WERI-Rb-1 (cell line): ENCODE data around the gene FARP2.

ENCODE experiments used
- DNase-seq: peaks from one replicate; pipeline ENCODE4 v3.0.0-alpha.2; 2020
- H3K27ac ChIP-seq: fragments of 250-450 bp; sonication (Bioruptor Pico); 2 replicates; pipeline ENCODE4 v1.5.1; 2020; ENCODE audit warnings: mild to moderate bottlenecking, moderate library complexity
- H3K27me3 ChIP-seq: fragments of 250-450 bp; sonication (Bioruptor Pico); 2 replicates; pipeline ENCODE4 v1.5.1; 2021; ENCODE audit warnings: mild to moderate bottlenecking, low read depth, moderate library complexity; ENCODE audit not compliant: insufficient read depth, severe bottlenecking
- H3K36me3 ChIP-seq: fragments of 250-450 bp; sonication (Bioruptor Pico); 2 replicates; pipeline ENCODE4 v1.5.1; 2020; ENCODE audit warnings: mild to moderate bottlenecking, moderate library complexity
- H3K4me3 ChIP-seq: 2 replicates; pipeline ENCODE4 v1.5.1; 2011; ENCODE audit warnings: low read depth, mild to moderate bottlenecking, control low read depth, low read length
- H3K9me3 ChIP-seq: fragments of 250-450 bp; sonication (Bioruptor Pico); 2 replicates; pipeline ENCODE4 v1.5.1; 2021; ENCODE audit warnings: mild to moderate bottlenecking, moderate library complexity; ENCODE audit not compliant: severe bottlenecking
- TF ChIP-seq, protein P1 (sequence below): IDR thresholded peaks from 2 replicates; pipeline ENCODE4 v1.5.1; 2011; ENCODE audit warnings: low read depth, mild to moderate bottlenecking, control low read depth, inconsistent platforms, low read length

FARP2 gene

DNA sequence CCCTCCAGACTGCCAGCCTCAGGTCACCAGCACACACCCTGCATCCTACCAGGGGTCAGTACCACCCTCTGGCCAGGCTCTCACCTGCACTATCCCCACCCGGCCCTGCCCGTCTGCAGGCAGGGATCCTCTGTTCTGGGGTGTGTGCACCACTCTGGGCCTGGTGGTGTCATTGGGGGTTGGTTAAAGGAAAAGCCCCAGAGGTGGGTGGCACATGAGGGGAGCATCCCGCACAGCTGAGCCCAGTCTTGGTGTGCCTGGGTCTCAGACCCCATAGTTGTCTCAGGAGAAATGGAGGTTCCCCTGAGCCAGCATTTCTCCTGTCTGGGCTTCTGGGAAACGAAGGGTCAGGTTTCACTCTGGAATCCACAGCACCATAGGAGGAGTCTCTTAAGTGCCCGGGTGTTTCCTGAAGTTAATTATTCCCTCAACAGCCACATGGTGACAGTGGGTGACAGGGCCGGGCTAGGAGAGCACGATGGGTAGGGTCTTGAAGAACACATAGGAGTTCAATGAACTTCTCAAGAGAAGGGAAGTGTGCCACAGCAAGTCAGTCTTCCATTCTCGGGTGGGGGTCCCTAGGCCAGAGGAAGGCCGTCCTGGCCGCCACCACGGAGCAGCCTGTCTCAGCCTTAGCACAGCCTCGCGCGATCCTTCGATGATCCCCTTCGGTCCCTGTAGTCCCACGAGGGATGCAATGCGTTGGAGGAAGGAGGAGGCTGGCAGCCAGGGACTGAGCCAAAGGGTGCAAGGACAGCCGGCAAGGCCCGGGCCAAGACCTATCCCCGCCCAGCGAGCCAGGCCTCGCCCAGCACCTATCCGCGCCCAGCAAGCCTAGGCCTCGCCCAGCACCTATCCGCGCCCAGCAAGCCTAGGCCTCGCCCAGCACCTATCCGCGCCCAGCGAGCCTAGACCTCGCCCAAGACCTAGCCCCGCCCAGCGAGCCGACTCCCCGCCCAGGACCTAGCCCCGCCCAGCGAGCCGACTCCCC is 1.1 kb upstream of the FARP2 start:
- no peak overlapping the region for H3K27ac ChIP-seq
- H3K36me3 ChIP-seq: peaks cover 43% of the 10 kb centered on the region
- no peak overlapping the region for H3K4me3 ChIP-seq
- TF ChIP-seq, protein P1, sequence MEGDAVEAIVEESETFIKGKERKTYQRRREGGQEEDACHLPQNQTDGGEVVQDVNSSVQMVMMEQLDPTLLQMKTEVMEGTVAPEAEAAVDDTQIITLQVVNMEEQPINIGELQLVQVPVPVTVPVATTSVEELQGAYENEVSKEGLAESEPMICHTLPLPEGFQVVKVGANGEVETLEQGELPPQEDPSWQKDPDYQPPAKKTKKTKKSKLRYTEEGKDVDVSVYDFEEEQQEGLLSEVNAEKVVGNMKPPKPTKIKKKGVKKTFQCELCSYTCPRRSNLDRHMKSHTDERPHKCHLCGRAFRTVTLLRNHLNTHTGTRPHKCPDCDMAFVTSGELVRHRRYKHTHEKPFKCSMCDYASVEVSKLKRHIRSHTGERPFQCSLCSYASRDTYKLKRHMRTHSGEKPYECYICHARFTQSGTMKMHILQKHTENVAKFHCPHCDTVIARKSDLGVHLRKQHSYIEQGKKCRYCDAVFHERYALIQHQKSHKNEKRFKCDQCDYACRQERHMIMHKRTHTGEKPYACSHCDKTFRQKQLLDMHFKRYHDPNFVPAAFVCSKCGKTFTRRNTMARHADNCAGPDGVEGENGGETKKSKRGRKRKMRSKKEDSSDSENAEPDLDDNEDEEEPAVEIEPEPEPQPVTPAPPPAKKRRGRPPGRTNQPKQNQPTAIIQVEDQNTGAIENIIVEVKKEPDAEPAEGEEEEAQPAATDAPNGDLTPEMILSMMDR: no peak
- H3K27me3 ChIP-seq: no peaks in the 10 kb centered on the region
- peak; percentile 58 for DNase-seq
- no peaks in the 10 kb centered on the region for H3K9me3 ChIP-seq

DNA sequence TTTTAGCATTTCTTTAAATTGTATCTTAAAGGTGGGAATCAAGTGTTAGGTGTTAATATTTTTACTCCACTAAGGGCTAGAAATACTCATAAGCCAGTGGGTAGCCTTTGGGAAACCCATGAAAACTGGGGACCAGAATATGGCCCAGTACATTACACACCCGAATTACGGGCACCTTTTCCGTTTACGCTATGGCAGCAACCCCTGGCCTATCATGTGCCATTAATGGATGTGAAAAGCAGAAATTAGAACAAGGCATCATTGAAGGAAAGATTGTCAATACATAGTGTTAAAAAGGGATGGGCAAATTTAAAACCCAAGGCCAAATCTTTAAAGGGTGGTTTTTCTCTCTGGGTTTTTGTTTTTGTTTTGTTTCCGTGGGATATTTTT is 781 bp downstream of the FARP2 start:
- TF ChIP-seq, protein P1: no peak
- no peaks in the 10 kb centered on the region for H3K9me3 ChIP-seq
- peak overlapping the region; percentile 90 for H3K27ac ChIP-seq
- no peaks in the 10 kb centered on the region for H3K27me3 ChIP-seq
- H3K36me3 ChIP-seq: peaks cover 24% of the 10 kb centered on the region
- H3K4me3 ChIP-seq: peak overlapping the region; percentile 69
- DNase-seq: no peak

DNA sequence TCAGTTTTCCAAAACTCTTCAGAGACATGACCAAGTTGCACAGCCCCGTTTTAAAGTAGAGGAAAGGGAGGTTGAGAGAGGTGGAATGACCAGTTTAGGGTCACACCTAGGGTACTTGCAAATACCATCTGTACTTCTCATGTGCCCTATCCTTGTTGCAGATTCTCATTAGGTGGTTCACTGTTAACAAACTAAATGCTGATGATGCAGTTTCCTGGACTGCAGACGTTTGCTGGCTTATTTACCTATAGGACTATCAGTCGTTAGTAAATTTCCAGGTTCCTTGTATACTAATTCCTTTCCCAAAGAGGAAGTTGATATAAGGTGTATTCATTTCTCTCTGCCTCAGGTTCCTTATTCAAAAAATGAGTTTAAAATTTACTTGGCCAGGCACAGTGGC is 1.4 kb downstream of the FARP2 start:
- DNase-seq: no peak
- no peak overlapping the region for H3K27ac ChIP-seq
- peaks cover 17% of the 10 kb centered on the region for H3K36me3 ChIP-seq
- H3K4me3 ChIP-seq: peak overlapping the region; percentile 69; the same call in 1 of the 2 replicates
- no peaks in the 10 kb centered on the region for H3K9me3 ChIP-seq
- TF ChIP-seq, protein P1: no peak
- no peaks in the 10 kb centered on the region for H3K27me3 ChIP-seq

DNA sequence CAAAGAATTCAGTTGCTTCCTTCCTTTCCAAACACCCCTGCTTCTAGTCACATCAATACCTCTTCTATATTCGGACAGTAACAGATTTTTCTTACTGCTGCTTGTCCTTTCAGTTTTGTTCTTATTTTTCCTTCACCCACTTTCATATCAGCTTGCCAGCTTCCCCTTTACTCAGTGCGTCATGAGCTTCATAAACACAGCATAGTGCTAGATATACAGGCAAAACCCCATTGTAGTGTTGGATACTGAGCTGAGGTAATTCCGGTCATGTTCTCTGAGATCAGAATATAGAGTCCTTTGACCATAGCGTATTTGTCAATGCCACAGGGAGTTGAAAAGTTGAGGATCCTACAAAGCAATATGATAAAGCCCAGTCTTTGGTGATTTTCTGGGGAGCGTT is 2.4 kb downstream of the FARP2 start:
- TF ChIP-seq, protein P1: no peak
- H3K36me3 ChIP-seq: peaks cover 17% of the 10 kb centered on the region
- no peak overlapping the region for H3K27ac ChIP-seq
- H3K27me3 ChIP-seq: no peaks in the 10 kb centered on the region
- DNase-seq: no peak
- H3K9me3 ChIP-seq: no peaks in the 10 kb centered on the region
- H3K4me3 ChIP-seq: no peak overlapping the region

DNA sequence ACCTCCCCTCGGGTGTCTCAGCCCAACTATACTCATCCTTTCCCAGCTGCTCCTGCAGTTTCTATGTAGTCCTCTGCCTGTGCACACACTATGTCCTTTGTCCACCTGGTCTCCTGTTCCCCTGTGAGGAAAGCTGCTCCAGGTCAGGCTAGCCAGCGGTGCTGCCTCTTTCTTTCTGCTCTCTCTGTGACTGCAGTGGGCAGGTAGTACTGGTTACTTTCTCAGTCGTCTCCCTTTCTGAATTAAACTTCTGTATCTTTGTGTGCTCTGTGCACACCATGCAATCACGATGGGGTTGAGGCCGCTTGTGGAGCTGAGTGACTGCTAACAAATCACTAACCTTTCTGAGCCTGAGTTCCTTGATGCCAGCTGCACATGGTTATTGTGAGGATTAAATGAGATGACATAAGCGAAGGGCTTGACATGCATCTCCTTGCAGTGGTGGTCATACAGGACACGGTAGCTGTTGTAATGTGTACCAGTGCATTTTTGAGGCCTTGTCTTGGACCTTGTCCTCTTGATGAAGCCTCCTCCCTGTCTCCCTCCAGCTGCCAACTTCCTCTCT is 3.5 kb downstream of the FARP2 start:
- TF ChIP-seq, protein P1: no peak
- Histone ChIP-seq H3K36me3 (peaks cover 10% of the 10 kb centered on the region), H3K9me3 (no peaks in the 10 kb centered on the region), H3K4me3 (no peak overlapping the region), H3K27ac (no peak overlapping the region), H3K27me3 (no peaks in the 10 kb centered on the region)
- DNase-seq: no peak
